Neural cell (in vitro differentiated cells): ENCODE data around the gene ATP1A4. TPM values are rescaled to one million over a fixed set of nuclear protein-coding genes. Genes with fewer than 3 reads are reported as not detected.

Experiments
- H2AFZ ChIP-seq: fragments of 200-600, 300-800 bp; sonication (generic), shearing (Covaris generic); 2 replicates; pipeline ENCODE4 v1.6.0; 2014; ENCODE audit warnings: low read depth, mild to moderate bottlenecking, antibody characterized with exemption, low read length, moderate library complexity
- H3F3A ChIP-seq: fragments of 200-600 bp; shearing (Covaris generic); 2 replicates; pipeline ENCODE4 v1.6.1; 2016; ENCODE audit warnings: mild to moderate bottlenecking, moderate library complexity, mixed read lengths, antibody characterized with exemption, low read length; ENCODE audit not compliant: insufficient read depth, poor library complexity, severe bottlenecking
- H3K27ac ChIP-seq: fragments of 200-600, 300-800 bp; sonication (generic), shearing (Covaris generic); 2 replicates; pipeline ENCODE4 v1.5.1; 2014; ENCODE audit warnings: mild to moderate bottlenecking, low read length, moderate library complexity
- H3K27me3 ChIP-seq: fragments of 300-800, 200-600 bp; sonication (generic), shearing (Covaris generic); 2 replicates; pipeline ENCODE4 v1.6.0; 2014; ENCODE audit warnings: mild to moderate bottlenecking, low read depth, low read length, moderate library complexity; ENCODE audit not compliant: insufficient read depth
- H3K36me3 ChIP-seq: fragments of 300-800, 200-600 bp; sonication (generic), shearing (Covaris generic); 2 replicates; pipeline ENCODE4 v1.5.1; 2014; ENCODE audit warnings: mild to moderate bottlenecking, antibody characterized with exemption, low read length, moderate library complexity; ENCODE audit not compliant: insufficient read depth
- H3K4me2 ChIP-seq: fragments of 300-800, 200-600 bp; sonication (generic), shearing (Covaris generic); 2 replicates; pipeline ENCODE4 v1.6.0; 2014; ENCODE audit warnings: mild to moderate bottlenecking, low read length
- H3K4me3 ChIP-seq: fragments of 300-800, 200-600 bp; sonication (generic), shearing (Covaris generic); 2 replicates; pipeline ENCODE4 v1.5.1; 2014; ENCODE audit warnings: mild to moderate bottlenecking, low read length, moderate library complexity
- H3K79me2 ChIP-seq: fragments of 200-600 bp; shearing (Covaris generic); replicated peaks from 2 replicates; pipeline ENCODE4 v1.6.0; 2014; ENCODE audit warnings: mild to moderate bottlenecking, low read length, moderate library complexity; ENCODE audit not compliant: insufficient read depth
- H3K9ac ChIP-seq: fragments of 300-800, 200-600 bp; sonication (generic), shearing (Covaris generic); 2 replicates; pipeline ENCODE4 v1.6.1; 2016; ENCODE audit warnings: mild to moderate bottlenecking, low read length, mixed read lengths
- H3K9me2 ChIP-seq: fragments of 200-600 bp; shearing (Covaris generic); 2 replicates; pipeline ENCODE4 v1.6.1; 2016; ENCODE audit warnings: mild to moderate bottlenecking, low read length, mixed read lengths; ENCODE audit not compliant: insufficient read depth
- H3K9me3 ChIP-seq: fragments of 200-600, 300-800 bp; sonication (generic), shearing (Covaris generic); 2 replicates; pipeline ENCODE4 v1.6.1; 2016; ENCODE audit warnings: mild to moderate bottlenecking, mixed run types, low read length, moderate library complexity, mixed read lengths
- H4K20me1 ChIP-seq: fragments of 200-600 bp; shearing (Covaris generic); 2 replicates; pipeline ENCODE4 v1.6.1; 2016; ENCODE audit warnings: mild to moderate bottlenecking, mixed run types; ENCODE audit not compliant: insufficient read depth
- EP300 ChIP-seq: fragments of 450-650 bp; conservative IDR thresholded peaks from 2 replicates; pipeline ENCODE4 v1.6.1; 2014; ENCODE audit warnings: antibody characterized with exemption, mild to moderate bottlenecking, moderate library complexity; ENCODE audit not compliant: poor library complexity, severe bottlenecking
- EZH2 ChIP-seq: fragments of 200-600, 300-800 bp; shearing (Covaris generic), sonication (generic); IDR thresholded peaks from 2 replicates; pipeline ENCODE4 v1.6.1; 2014; ENCODE audit warnings: antibody characterized with exemption, low read length, borderline replicate concordance, mild to moderate bottlenecking; ENCODE audit not compliant: insufficient read depth, poor library complexity, severe bottlenecking
- MXI1 ChIP-seq: fragments of 450-650 bp; conservative IDR thresholded peaks from 2 replicates; pipeline ENCODE4 v1.6.1; 2014; ENCODE audit warnings: antibody characterized with exemption, mild to moderate bottlenecking; ENCODE audit not compliant: poor library complexity, severe bottlenecking
- POLR2AphosphoS5 ChIP-seq: IDR thresholded peaks from 2 replicates; pipeline ENCODE4 v1.6.1; 2012
- RAD21 ChIP-seq: fragments of 450-650 bp; conservative IDR thresholded peaks from 2 replicates; pipeline ENCODE4 v1.6.1; 2014; ENCODE audit warnings: antibody characterized with exemption, mild to moderate bottlenecking, moderate library complexity
- SMC3 ChIP-seq: fragments of 450-650 bp; conservative IDR thresholded peaks from 2 replicates; pipeline ENCODE4 v1.6.1; 2014; ENCODE audit warnings: antibody characterized with exemption, mild to moderate bottlenecking, moderate library complexity; ENCODE audit not compliant: poor library complexity
- TAF1 ChIP-seq: IDR thresholded peaks from 2 replicates; pipeline ENCODE4 v1.6.1; 2012; ENCODE audit warnings: low read depth
- polyA plus RNA-seq: library from polyadenylated mRNA; depleted of rRNA; stranded (reverse); fragments of >200 nt; gene quantifications from 2 replicates; pipeline ENCODE4 v1.2.3, GENCODE V29; 2014
- TF ChIP-seq, protein P1 (sequence below): IDR thresholded peaks from 2 replicates; pipeline ENCODE4 v1.6.1; 2012; ENCODE audit warnings: borderline replicate concordance
- TF ChIP-seq, protein P2 (sequence below): fragments of 450-650 bp; IDR thresholded peaks from 2 replicates; pipeline ENCODE4 v1.5.1; 2014; ENCODE audit warnings: antibody characterized with exemption, mild to moderate bottlenecking, moderate library complexity; ENCODE audit not compliant: poor library complexity, severe bottlenecking

ATP1A4 gene
- polyA plus RNA-seq, 1 donor from 2014 or later: not detected

DNA sequence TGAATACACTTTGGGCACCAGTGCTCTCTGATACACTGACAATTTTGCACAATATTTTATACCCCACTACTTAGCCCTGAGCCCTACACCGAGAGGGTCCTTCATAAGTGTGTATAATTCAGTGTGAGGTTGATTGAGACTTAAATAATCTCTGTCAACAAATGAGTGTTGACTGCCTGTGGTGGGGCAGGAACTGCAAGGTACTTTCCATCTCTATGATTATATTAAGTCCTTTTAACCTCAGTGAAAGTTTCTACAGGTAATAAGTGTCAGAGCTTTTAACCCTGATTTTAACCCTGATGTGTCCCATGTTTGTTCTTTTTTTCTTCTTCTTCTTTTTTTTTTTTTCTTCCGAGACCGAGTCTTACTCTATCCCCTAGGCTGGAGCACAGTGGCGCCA is 44.7 kb downstream of the ATP1A4 start:
- H4K20me1 ChIP-seq: no peaks in the 10 kb centered on the region
- H3K4me2 ChIP-seq: no peak overlapping the region
- H3K27ac ChIP-seq: no peak overlapping the region
- no peaks in the 10 kb centered on the region for H3K27me3 ChIP-seq
- TF ChIP-seq TAF1 (no peak), EZH2 (no peak), POLR2AphosphoS5 (no peak), SMC3 (no peak), MXI1 (no peak), RAD21 (no peak), EP300 (no peak)
- TF ChIP-seq, protein P1, sequence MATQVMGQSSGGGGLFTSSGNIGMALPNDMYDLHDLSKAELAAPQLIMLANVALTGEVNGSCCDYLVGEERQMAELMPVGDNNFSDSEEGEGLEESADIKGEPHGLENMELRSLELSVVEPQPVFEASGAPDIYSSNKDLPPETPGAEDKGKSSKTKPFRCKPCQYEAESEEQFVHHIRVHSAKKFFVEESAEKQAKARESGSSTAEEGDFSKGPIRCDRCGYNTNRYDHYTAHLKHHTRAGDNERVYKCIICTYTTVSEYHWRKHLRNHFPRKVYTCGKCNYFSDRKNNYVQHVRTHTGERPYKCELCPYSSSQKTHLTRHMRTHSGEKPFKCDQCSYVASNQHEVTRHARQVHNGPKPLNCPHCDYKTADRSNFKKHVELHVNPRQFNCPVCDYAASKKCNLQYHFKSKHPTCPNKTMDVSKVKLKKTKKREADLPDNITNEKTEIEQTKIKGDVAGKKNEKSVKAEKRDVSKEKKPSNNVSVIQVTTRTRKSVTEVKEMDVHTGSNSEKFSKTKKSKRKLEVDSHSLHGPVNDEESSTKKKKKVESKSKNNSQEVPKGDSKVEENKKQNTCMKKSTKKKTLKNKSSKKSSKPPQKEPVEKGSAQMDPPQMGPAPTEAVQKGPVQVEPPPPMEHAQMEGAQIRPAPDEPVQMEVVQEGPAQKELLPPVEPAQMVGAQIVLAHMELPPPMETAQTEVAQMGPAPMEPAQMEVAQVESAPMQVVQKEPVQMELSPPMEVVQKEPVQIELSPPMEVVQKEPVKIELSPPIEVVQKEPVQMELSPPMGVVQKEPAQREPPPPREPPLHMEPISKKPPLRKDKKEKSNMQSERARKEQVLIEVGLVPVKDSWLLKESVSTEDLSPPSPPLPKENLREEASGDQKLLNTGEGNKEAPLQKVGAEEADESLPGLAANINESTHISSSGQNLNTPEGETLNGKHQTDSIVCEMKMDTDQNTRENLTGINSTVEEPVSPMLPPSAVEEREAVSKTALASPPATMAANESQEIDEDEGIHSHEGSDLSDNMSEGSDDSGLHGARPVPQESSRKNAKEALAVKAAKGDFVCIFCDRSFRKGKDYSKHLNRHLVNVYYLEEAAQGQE: no peak
- TF ChIP-seq, protein P2, sequence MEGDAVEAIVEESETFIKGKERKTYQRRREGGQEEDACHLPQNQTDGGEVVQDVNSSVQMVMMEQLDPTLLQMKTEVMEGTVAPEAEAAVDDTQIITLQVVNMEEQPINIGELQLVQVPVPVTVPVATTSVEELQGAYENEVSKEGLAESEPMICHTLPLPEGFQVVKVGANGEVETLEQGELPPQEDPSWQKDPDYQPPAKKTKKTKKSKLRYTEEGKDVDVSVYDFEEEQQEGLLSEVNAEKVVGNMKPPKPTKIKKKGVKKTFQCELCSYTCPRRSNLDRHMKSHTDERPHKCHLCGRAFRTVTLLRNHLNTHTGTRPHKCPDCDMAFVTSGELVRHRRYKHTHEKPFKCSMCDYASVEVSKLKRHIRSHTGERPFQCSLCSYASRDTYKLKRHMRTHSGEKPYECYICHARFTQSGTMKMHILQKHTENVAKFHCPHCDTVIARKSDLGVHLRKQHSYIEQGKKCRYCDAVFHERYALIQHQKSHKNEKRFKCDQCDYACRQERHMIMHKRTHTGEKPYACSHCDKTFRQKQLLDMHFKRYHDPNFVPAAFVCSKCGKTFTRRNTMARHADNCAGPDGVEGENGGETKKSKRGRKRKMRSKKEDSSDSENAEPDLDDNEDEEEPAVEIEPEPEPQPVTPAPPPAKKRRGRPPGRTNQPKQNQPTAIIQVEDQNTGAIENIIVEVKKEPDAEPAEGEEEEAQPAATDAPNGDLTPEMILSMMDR: no peak
- no peaks in the 10 kb centered on the region for H3K79me2 ChIP-seq
- H3K36me3 ChIP-seq: no peaks in the 10 kb centered on the region
- no peaks in the 10 kb centered on the region for H3K9me2 ChIP-seq
- no peaks in the 10 kb centered on the region for H3K9me3 ChIP-seq
- H3K4me3 ChIP-seq: no peak overlapping the region
- H3F3A ChIP-seq: no peaks in the 10 kb centered on the region
- H3K9ac ChIP-seq: no peak overlapping the region
- no peak overlapping the region for H2AFZ ChIP-seq

- Histone ChIP-seq H2AFZ (no peak overlapping the region), H4K20me1 (no peaks in the 10 kb centered on the region), H3K36me3 (no peaks in the 10 kb centered on the region), H3K9me3 (no peaks in the 10 kb centered on the region), H3K4me3 (no peak overlapping the region), H3K9me2 (no peaks in the 10 kb centered on the region), H3K27me3 (no peaks in the 10 kb centered on the region), H3K4me2 (no peak overlapping the region), H3F3A (no peaks in the 10 kb centered on the region), H3K9ac (no peak overlapping the region), H3K79me2 (no peaks in the 10 kb centered on the region), H3K27ac (no peak overlapping the region)
- TF ChIP-seq TAF1: no peak
- no peak for TF ChIP-seq SMC3
- no peak for TF ChIP-seq EP300
- no peak for TF ChIP-seq MXI1
- no peak for TF ChIP-seq EZH2
- TF ChIP-seq RAD21: no peak
- no peak for TF ChIP-seq POLR2AphosphoS5
- TF ChIP-seq, protein P1: no peak
- TF ChIP-seq, protein P2: no peak
These were observed 45.8 kb downstream of the ATP1A4 start for GRCh38 chr1:160197231-160197630.
